MV-4-11 (cell line): ENCODE data around the gene PDGFRB.

Experiments used
- DNase-seq: peaks from one replicate; lab custom pipeline; 2025; lab: John Stamatoyannopoulos, UW

The PDGFRB gene

DNA sequence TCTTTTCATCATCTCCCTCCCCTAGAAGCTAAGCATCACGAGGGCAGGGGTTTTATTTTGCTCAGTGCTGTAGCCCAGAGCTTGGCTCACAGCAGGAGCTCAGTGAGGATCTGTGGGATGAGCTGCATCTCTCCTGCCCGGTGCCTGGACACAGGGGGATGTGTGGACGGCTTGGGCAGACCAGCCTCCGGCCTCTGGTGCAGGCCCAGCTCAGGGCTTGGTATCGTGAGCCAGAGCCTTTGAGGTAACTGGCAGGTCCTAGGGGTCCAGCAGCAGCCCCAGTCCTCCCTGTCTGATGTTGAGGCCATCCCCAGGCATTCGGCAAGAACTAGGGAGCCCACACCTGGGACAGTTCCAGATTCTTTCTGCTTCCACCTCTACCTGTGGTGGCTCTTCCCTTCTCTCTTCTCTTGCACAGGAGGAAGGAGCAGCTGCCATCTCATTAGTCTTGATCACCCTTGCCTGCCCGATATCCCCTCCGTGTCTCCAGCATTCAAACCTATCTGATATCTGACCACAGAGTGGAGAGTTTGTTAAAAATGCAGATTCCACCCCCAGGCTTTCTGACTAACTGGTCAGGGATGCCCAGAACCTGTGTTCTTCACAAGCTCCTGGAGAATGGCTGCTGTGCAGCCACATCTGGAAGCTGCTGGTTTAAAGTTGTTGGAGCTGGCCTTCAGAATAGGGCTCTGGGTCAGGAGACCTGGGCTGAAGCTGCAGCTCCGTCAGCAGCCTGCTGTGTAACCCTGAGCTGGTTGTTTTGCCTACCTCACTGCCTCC lies 26.3 kb upstream of the PDGFRB start:
- DNase-seq: no peak

- DNase-seq: no peak
These were observed 25.4 kb upstream of the PDGFRB start for GRCh38 chr5:150181027-150181426.

GRCh38 chr5:150180241-150181026 lies 24.8 kb upstream of the PDGFRB start:
- DNase-seq: peak; percentile 54

DNA sequence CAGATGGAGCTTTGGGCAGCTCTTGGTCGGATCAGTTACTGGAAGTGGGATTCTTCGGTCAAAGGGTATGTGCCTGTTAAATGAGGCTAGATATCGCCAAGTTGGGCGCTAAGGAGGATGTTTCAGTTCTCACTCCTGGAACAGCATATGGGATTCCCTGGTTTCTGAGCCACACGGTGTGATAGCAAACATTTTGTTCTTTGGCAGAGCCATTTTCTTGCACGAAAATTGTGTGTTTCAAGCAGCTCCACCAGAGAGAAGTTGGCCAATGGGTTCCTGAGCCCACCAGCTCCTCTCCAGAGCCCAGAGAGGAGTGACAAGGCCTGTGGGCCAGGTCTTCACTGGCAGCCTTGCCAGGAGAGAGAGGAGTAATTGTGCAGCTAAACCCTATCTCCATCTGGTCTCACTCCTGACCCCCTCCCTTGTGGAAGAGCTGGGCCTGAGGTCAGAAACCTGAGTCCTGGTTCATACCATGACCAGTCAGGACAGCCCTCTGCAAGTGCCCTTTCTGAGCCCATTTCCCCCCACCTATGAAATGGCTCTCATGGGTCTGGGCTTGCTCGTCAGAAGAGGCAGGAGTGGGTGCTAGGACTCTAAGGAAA lies 23.5 kb upstream of the PDGFRB start:
- no peak for DNase-seq

DNA sequence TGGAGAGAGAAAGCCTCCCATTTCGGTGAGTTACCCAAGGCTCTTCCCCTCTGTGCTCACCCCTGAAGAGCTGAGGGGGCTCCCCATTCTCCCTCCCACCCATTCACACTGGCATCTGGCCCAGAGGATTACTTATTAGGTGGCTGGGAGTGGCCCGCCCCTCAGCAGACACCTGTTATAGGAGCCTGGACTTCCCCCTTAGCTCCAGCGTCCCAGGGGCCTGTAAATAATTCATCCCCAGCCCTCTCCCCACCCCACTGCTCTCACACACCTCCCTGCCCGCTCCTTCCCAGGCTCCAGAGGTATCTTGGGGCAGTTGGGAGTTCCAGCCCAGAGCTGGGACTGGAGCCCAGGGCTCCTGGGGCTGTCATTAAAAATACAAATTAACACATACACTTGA lies 22.6 kb upstream of the PDGFRB start:
- no peak for DNase-seq

GRCh38 chr5:150177721-150178120 lies 22.1 kb upstream of the PDGFRB start:
- DNase-seq: no peak

DNA sequence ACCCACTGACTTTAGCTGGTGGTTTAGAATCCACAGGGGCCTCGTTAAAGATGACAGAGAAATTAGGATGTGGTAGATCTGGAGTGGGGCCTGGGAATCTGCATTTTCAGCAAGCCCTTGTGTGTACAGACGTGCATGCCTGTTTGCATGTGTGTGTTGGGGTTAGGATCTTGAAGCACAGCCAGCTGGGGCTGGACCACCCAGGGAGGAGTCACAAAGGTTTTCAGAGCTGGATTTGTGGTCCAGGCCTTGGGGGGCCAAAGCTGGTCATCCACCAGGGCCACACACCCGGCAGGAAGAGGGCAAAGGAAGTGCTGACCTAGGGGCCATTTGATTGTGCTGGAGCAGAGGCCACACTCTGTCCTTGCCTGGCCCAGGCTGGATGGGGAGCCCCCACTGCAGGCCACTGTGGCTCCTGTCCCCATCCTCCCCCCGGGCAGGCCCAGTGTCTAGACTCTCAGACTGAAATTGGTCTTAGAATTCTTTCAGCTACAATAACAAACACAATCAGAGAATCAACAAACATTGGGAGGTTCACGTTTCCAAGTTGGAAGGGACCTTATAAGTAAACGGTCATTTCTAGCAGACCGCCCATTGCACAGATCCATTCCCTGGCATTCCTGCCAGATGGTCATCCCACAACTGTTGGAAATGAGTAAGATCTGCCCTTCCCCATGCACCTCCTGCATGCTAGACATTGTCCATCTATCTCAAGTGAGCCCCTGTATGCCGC lies 21.3 kb upstream of the PDGFRB start:
- no peak for DNase-seq

DNA sequence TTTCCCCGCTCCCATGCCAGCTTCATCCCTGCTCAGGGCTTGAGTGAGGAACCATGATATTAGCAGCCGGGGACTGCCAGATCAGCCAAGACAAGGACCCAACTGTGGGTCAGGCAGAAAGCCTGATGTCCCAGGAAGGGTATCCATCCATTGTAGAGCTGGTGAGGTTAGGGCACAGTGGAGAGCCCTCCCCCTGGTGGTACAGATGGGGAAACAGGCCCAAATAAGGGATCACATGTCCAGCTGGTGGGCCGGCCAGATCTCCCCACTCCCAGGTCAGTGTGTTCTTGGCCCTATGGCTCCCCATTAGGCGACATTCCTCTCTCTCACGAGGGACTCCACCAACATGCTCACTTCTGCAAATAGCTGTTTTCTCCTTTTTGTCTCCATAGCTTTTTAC lies 19.9 kb upstream of the PDGFRB start:
- DNase-seq: peak; percentile 6

DNA sequence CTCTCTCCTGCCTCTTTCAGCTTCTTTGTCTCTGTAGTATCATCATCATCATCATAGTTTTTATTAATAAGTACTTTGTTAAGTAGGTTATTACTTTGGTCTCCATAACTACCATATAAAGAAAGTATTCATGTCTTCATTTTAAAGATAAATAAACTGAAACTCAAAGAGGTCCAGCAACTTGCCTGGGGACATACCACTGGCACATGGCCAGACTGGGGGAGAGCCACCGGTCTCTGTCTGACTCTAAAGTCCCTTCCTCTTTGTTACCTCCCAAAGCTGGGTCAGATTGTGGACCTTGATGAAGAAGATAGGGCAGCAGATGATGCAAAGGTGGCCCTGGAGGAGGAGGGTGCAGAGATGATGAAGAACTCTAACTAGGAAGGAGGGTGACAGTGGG lies 19.4 kb upstream of the PDGFRB start:
- DNase-seq: no peak

GRCh38 chr5:150174285-150174684 lies 18.6 kb upstream of the PDGFRB start:
- DNase-seq: no peak

DNA sequence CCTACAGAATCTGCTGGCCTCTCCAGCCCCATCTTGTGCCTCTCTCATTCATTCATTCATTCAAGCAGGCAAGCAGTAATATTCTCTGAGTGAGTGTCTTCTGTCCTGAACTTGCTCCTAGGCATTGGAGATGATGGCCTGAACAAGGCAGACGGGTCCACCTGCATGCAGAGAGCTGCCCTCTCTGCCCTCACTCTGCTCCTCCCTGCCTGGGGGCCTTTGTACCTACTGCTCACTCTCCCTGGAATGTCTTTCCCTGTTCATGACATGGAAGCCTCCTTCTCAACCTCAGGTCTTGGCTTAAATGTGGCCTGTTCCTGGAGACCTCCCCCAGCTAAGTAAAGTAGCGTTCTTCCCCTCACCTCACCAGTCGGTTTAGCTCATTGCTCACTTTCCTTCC lies 17.5 kb upstream of the PDGFRB start:
- DNase-seq: no peak

- no peak for DNase-seq
These were observed 16.9 kb upstream of the PDGFRB start for GRCh38 chr5:150172556-150172955.

- no peak for DNase-seq
These were observed 16.5 kb upstream of the PDGFRB start for GRCh38 chr5:150172145-150172544.

GRCh38 chr5:150168864-150169263 lies 13.2 kb upstream of the PDGFRB start:
- DNase-seq: no peak

DNA sequence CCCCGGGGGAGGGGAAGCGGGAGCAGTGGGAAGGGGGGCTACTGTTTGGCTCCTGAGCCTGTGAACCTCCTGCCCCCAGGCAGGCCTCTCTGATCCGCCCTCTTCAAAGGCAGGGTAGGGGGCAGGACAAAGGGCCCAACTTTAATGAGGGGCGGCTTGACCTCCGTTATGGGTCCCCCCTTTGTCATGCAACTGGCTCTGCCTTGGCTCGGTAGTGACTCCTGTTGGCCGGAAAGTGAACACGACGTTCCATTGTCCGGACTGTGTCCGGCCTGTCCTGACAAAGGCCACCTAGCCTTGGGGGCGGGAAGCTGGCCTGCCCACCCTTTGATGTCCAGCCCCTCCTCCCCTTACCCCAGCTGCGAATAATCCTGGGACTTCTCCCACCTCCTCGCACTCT lies 12.3 kb upstream of the PDGFRB start:
- DNase-seq: no peak

DNA sequence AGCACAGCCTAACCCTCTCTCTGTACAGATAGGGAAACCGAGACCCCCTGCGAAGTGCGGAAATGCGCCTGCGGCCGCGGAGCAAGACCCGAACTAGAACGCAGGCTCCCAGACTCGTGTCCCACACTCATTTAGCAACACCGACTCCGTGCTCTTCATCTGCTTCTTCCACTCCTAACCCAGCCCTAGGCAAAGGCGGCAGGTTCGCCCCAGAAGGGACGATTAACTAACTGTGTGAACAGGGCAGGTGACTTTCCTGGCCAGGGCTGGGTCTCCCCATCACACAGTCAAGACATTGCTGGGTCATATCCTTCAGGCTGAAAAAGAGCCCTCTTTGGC lies 11.8 kb upstream of the PDGFRB start:
- DNase-seq: no peak

- no peak for DNase-seq
These were observed 11.2 kb upstream of the PDGFRB start, which contains the start of gene CDX1 for GRCh38 chr5:150166650-150167511. TSS of gene CDX1 (plus strand) at chr5:150166778. CDS start at chr5:150166877, 99 bp downstream.

DNA sequence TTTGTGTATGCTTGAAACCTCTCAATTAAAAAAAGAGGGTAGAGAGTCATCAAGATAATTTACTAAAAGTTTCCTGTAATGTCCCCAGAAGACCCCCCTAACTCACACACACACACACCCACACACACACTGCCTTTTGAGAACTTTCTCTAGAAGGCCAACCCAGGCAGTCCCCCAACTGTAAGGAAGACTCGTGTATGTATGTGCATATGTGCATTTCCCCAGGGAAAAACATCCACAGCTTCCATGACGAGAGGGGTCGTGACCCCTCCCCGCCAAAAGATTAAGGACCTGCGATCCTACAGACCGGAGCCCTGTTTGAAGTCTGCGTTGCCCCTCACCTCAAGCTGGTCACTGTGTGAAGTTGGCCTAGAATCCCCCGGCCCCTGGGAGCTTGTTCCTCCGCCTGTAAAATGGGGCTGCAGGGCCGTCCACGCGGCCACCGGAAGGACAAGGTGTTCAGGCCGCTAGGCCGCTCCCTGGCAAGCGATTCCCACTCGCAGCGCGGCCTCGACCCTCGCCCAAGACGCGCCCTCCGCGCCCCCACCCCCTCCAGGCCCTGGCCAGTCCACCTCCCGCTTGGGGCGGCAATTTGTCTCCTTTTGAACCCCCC lies 10.5 kb upstream of the PDGFRB start:
- DNase-seq: no peak

- DNase-seq: no peak
These were observed 8.8 kb upstream of the PDGFRB start for GRCh38 chr5:150164211-150164980.

DNA sequence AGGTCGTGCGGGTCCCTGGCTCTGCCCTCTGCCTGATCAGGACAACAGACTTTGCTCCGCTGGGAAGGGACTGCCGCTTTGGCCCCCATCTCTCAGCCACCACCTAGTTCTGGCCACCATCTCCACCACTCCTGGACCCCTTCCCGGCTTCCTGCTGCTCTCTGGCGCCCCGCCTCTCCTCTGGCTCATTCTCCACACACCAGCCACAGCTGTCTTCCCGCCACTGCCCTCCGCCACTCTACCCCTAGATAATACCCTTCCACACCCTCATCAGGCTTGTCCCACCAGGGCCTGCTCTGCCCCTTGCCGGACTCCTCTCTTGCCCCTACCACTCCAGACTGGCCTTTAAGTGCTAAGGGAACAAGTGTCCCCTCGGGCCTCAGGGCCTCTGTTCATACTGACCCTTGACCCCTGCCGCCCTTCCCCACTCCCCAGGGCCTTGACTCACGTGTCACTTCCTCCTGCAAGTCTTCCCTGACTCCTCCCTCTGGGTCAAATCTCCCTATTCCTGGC lies 8.0 kb upstream of the PDGFRB start:
- no peak for DNase-seq
